ENCODE measurements around the gene CPNE1. TPM values are rescaled to one million over a fixed set of nuclear protein-coding genes. Genes with fewer than 3 reads are reported as not detected.
"Not testable (repeated sequence)": the region's sequence is repeated elsewhere in the genome, so short reads cannot be mapped to it uniquely, and the experiment has no call there.

Gene CPNE1
- 100 to 1,000 TPM in 7 of 8 experiments, 10 to 100 TPM in 1; 88.8 to 205 (median 124) TPM for total RNA-seq

GRCh38 chr20:35664466-35665206, at the start of gene CPNE1, which contains the start of gene RBM12:
Gene CPNE1, minus strand, starts transcription at chr20:35664900. Its CDS starts 31,977 bp downstream, at chr20:35632923.
Gene RBM12, minus strand, starts transcription at chr20:35664900. Its CDS starts 9,578 bp downstream, at chr20:35655322.
- H3K4me1 ChIP-seq (replicated peaks in 1 of 2) = peaks cover 9 to 28% of the 10 kb centered on the region in 2 donors
- peak; percentile 85 to 93 (median 90) for ATAC-seq (replicated peaks in 6 of 8)
- H3K27ac ChIP-seq = peak within 1 kb of the TSS; percentile 95 to 98
- in situ Hi-C loops (cut with MboI; ENCODE audit: low pct_unique_long_range_greater_than_20kb in 2 of 9, low sequenced_read_pairs in 9 of 9, unreplicated experiment in 9 of 9) = no loop called here
- peak within 1 kb of the TSS; percentile 68 to 95 (median 72) for H3K4me3 ChIP-seq
- 0 to 2% (median 0%) methylated on average over 1 to 13 of the region's 61 CpGs; no CpG with 5 or more reads in 6 of the 10 experiments for WGBS, 10 experiments

- in situ Hi-C loops (cut with MboI; ENCODE audit: low pct_unique_long_range_greater_than_20kb in 2 of 9, low sequenced_read_pairs in 9 of 9, unreplicated experiment in 9 of 9) = loop anchor here in 1 of 9 experiments (25.0 kb wide), 1 partner anchor 173 kb away; no protein-coding TSS in a partner anchor
- Histone ChIP-seq H3K4me3 (no peak overlapping the region), H3K27ac (no peak overlapping the region), H3K4me1 (replicated peaks in 1 of 2) (peaks cover 15 to 17% of the 10 kb centered on the region in 2 donors)
- WGBS, 10 experiments = 41 to 100% (median 98%) methylated on average over 1 to 4 of the region's 4 CpGs; no CpG with 5 or more reads in 1 of the 10 experiments
- ATAC-seq (replicated peaks in 6 of 8) = no peak
Measured at GRCh38 chr20:35714127-35714526, 49.4 kb upstream of the CPNE1 start.

GRCh38 chr20:35713120-35713519, 48.4 kb upstream of the CPNE1 start:
- H3K4me1 ChIP-seq (replicated peaks in 1 of 2) = peaks cover 17% of the 10 kb centered on the region in 2 donors
- in situ Hi-C loops (cut with MboI; ENCODE audit: low pct_unique_long_range_greater_than_20kb in 2 of 9, low sequenced_read_pairs in 9 of 9, unreplicated experiment in 9 of 9) = loop anchor here in 1 of 9 experiments (25.0 kb wide), 1 partner anchor 174 kb away; no protein-coding TSS in a partner anchor
- ATAC-seq (replicated peaks in 6 of 8); H3K4me3 ChIP-seq; H3K27ac ChIP-seq: not testable (repeated sequence)
- 67 to 100% (median 91%) methylated on average over 1 to 8 of the region's 9 CpGs; no CpG with 5 or more reads in 2 of the 10 experiments for WGBS, 10 experiments

GRCh38 chr20:35711588-35712209, 47.0 kb upstream of the CPNE1 start:
- Histone ChIP-seq H3K4me1 (replicated peaks in 1 of 2) (peaks cover 17% of the 10 kb centered on the region in 2 donors), H3K27ac (no peak overlapping the region), H3K4me3 (no peak overlapping the region)
- in situ Hi-C loops (cut with MboI; ENCODE audit: low pct_unique_long_range_greater_than_20kb in 2 of 9, low sequenced_read_pairs in 9 of 9, unreplicated experiment in 9 of 9) = loop anchor here in 1 of 9 experiments (25.0 kb wide), 1 partner anchor 176 kb away; no protein-coding TSS in a partner anchor
- WGBS, 10 experiments = 51 to 100% (median 94%) methylated on average over 1 to 5 of the region's 6 CpGs
- ATAC-seq (replicated peaks in 6 of 8) = no peak

- H3K27ac ChIP-seq = no peak overlapping the region
- WGBS, 10 experiments = 26 to 97% (median 89%) methylated on average over 3 to 6 of the region's 6 CpGs; no CpG with 5 or more reads in 1 of the 10 experiments
- in situ Hi-C loops (cut with MboI; ENCODE audit: low pct_unique_long_range_greater_than_20kb in 2 of 9, low sequenced_read_pairs in 9 of 9, unreplicated experiment in 9 of 9) = loop anchor here in 1 of 9 experiments (25.0 kb wide), 1 partner anchor 176 kb away; no protein-coding TSS in a partner anchor
- H3K4me1 ChIP-seq (replicated peaks in 1 of 2) = peaks cover 17% of the 10 kb centered on the region in 2 donors
- no peak for ATAC-seq (replicated peaks in 6 of 8)
- no peak overlapping the region for H3K4me3 ChIP-seq
Measured at GRCh38 chr20:35710884-35711587, 46.3 kb upstream of the CPNE1 start.

GRCh38 chr20:35710039-35710438, 45.3 kb upstream of the CPNE1 start:
- Histone ChIP-seq H3K27ac (no peak overlapping the region), H3K4me1 (replicated peaks in 1 of 2) (peaks cover 17% of the 10 kb centered on the region in 2 donors), H3K4me3 (no peak overlapping the region)
- in situ Hi-C loops (cut with MboI; ENCODE audit: low pct_unique_long_range_greater_than_20kb in 2 of 9, low sequenced_read_pairs in 9 of 9, unreplicated experiment in 9 of 9) = loop anchor here in 1 of 9 experiments (25.0 kb wide), 1 partner anchor 177 kb away; no protein-coding TSS in a partner anchor
- no peak for ATAC-seq (replicated peaks in 6 of 8)

GRCh38 chr20:35709259-35709658, 44.6 kb upstream of the CPNE1 start:
- 17 to 100% (median 80%) methylated on average over 1 of the region's 1 CpG; no CpG with 5 or more reads in 3 of the 10 experiments for WGBS, 10 experiments
- peak in 5 of 8 experiments; percentile 32 to 70 (median 45) for ATAC-seq (replicated peaks in 6 of 8)
- no peak overlapping the region for H3K4me3 ChIP-seq
- in situ Hi-C loops (cut with MboI; ENCODE audit: low pct_unique_long_range_greater_than_20kb in 2 of 9, low sequenced_read_pairs in 9 of 9, unreplicated experiment in 9 of 9) = loop anchor here in 1 of 9 experiments (25.0 kb wide), 1 partner anchor 178 kb away; no protein-coding TSS in a partner anchor
- H3K27ac ChIP-seq = no peak overlapping the region
- peaks cover 17% of the 10 kb centered on the region in 2 donors for H3K4me1 ChIP-seq (replicated peaks in 1 of 2)

GRCh38 chr20:35708502-35708901, 43.8 kb upstream of the CPNE1 start:
- Histone ChIP-seq H3K4me1 (replicated peaks in 1 of 2) (peaks cover 17% of the 10 kb centered on the region in 2 donors), H3K4me3 (no peak overlapping the region), H3K27ac (no peak overlapping the region)
- no peak for ATAC-seq (replicated peaks in 6 of 8)
- WGBS, 10 experiments = 45 to 100% (median 63%) methylated on average over 1 of the region's 1 CpG; no CpG with 5 or more reads in 3 of the 10 experiments
- in situ Hi-C loops (cut with MboI; ENCODE audit: low pct_unique_long_range_greater_than_20kb in 2 of 9, low sequenced_read_pairs in 9 of 9, unreplicated experiment in 9 of 9) = loop anchor here in 1 of 9 experiments (25.0 kb wide), 1 partner anchor 179 kb away; no protein-coding TSS in a partner anchor

- peaks cover 16 to 17% of the 10 kb centered on the region in 2 donors for H3K4me1 ChIP-seq (replicated peaks in 1 of 2)
- H3K4me3 ChIP-seq; H3K27ac ChIP-seq; ATAC-seq (replicated peaks in 6 of 8): not testable (repeated sequence)
- WGBS, 10 experiments = 74 to 98% (median 91%) methylated on average over 4 to 17 of the region's 17 CpGs
- in situ Hi-C loops (cut with MboI; ENCODE audit: low pct_unique_long_range_greater_than_20kb in 2 of 9, low sequenced_read_pairs in 9 of 9, unreplicated experiment in 9 of 9) = loop anchor here in 1 of 9 experiments (25.0 kb wide), 1 partner anchor 180 kb away; no protein-coding TSS in a partner anchor
Measured at GRCh38 chr20:35706591-35707529, 42.2 kb upstream of the CPNE1 start.

GRCh38 chr20:35705894-35706293, 41.2 kb upstream of the CPNE1 start:
- ATAC-seq (replicated peaks in 6 of 8); H3K4me3 ChIP-seq; H3K27ac ChIP-seq: not testable (repeated sequence)
- 74 to 100% (median 98%) methylated on average over 2 to 11 of the region's 11 CpGs; no CpG with 5 or more reads in 1 of the 10 experiments for WGBS, 10 experiments
- peaks cover 10 to 15% of the 10 kb centered on the region in 2 donors for H3K4me1 ChIP-seq (replicated peaks in 1 of 2)
- in situ Hi-C loops (cut with MboI; ENCODE audit: low pct_unique_long_range_greater_than_20kb in 2 of 9, low sequenced_read_pairs in 9 of 9, unreplicated experiment in 9 of 9) = loop anchor here in 1 of 9 experiments (25.0 kb wide), 1 partner anchor 181 kb away; no protein-coding TSS in a partner anchor

GRCh38 chr20:35704514-35705261, 40.0 kb upstream of the CPNE1 start:
- ATAC-seq (replicated peaks in 6 of 8) = no peak
- Histone ChIP-seq H3K4me3 (no peak overlapping the region), H3K4me1 (replicated peaks in 1 of 2) (peaks cover 11 to 12% of the 10 kb centered on the region in 2 donors), H3K27ac (no peak overlapping the region)
- 66 to 100% (median 99%) methylated on average over 2 to 5 of the region's 5 CpGs for WGBS, 10 experiments
- in situ Hi-C loops (cut with MboI; ENCODE audit: low pct_unique_long_range_greater_than_20kb in 2 of 9, low sequenced_read_pairs in 9 of 9, unreplicated experiment in 9 of 9) = loop anchor here in 1 of 9 experiments (25.0 kb wide), 1 partner anchor 183 kb away; no protein-coding TSS in a partner anchor
